ENCODE data around the gene LSAMP. TPM values are rescaled to one million over a fixed set of nuclear protein-coding genes. Genes with fewer than 3 reads are reported as not detected.

Gene LSAMP
- total RNA-seq, 1 experiment from 2014 or later = not detected

- DNase-seq (ENCODE audit: low spot score) = no peak
Observed at GRCh38 chr3:116432795-116433194, 12.5 kb downstream of the LSAMP start.

- no peak for DNase-seq (ENCODE audit: low spot score)
Observed at GRCh38 chr3:116429479-116430269, 15.6 kb downstream of the LSAMP start.

- no peak for DNase-seq (ENCODE audit: low spot score)
Observed at GRCh38 chr3:116426036-116426435, 19.3 kb downstream of the LSAMP start.

GRCh38 chr3:116425126-116425525 is 20.2 kb downstream of the LSAMP start:
- DNase-seq (ENCODE audit: low spot score) = peak; percentile 54

GRCh38 chr3:116423945-116424344 is 21.3 kb downstream of the LSAMP start:
- DNase-seq (ENCODE audit: low spot score) = peak; percentile 19

GRCh38 chr3:116423374-116423773 is 21.9 kb downstream of the LSAMP start:
- DNase-seq (ENCODE audit: low spot score) = peak; percentile 3

GRCh38 chr3:116417151-116417550 is 28.1 kb downstream of the LSAMP start:
- DNase-seq (ENCODE audit: low spot score) = no peak

- DNase-seq (ENCODE audit: low spot score) = no peak
Observed at GRCh38 chr3:116413319-116413718, 32.0 kb downstream of the LSAMP start.

GRCh38 chr3:116408473-116408872 is 36.8 kb downstream of the LSAMP start:
- DNase-seq (ENCODE audit: low spot score) = no peak

- no peak for DNase-seq (ENCODE audit: low spot score)
Observed at GRCh38 chr3:116405231-116405630, 40.1 kb downstream of the LSAMP start.

- no peak for DNase-seq (ENCODE audit: low spot score)
Observed at GRCh38 chr3:116399701-116400226, 45.5 kb downstream of the LSAMP start.

- DNase-seq (ENCODE audit: low spot score) = no peak
Observed at GRCh38 chr3:116394365-116394764, 50.9 kb downstream of the LSAMP start.

- no peak for DNase-seq (ENCODE audit: low spot score)
Observed at GRCh38 chr3:116393199-116393598, 52.1 kb downstream of the LSAMP start.

- DNase-seq (ENCODE audit: low spot score) = no peak
Observed at GRCh38 chr3:116392291-116392690, 53.0 kb downstream of the LSAMP start.

- no peak for DNase-seq (ENCODE audit: low spot score)
Observed at GRCh38 chr3:116391296-116392201, 53.7 kb downstream of the LSAMP start.

- DNase-seq (ENCODE audit: low spot score) = no peak
Observed at GRCh38 chr3:116390318-116390717, 55.0 kb downstream of the LSAMP start.

GRCh38 chr3:116388867-116389385 is 56.4 kb downstream of the LSAMP start:
- DNase-seq (ENCODE audit: low spot score) = no peak

GRCh38 chr3:116386168-116386567 is 59.1 kb downstream of the LSAMP start:
- DNase-seq (ENCODE audit: low spot score) = no peak

GRCh38 chr3:116384717-116385116 is 60.6 kb downstream of the LSAMP start:
- no peak for DNase-seq (ENCODE audit: low spot score)

- DNase-seq (ENCODE audit: low spot score) = no peak
Observed at GRCh38 chr3:116378077-116378476, 67.2 kb downstream of the LSAMP start.

GRCh38 chr3:116374901-116375300 is 70.4 kb downstream of the LSAMP start:
- DNase-seq (ENCODE audit: low spot score) = no peak

- DNase-seq (ENCODE audit: low spot score) = no peak
Observed at GRCh38 chr3:116367761-116368395, 77.4 kb downstream of the LSAMP start.
